Esophagus muscularis mucosa (tissue), 4 donors: ENCODE measurements around the gene EXOC3L4. TPM values are rescaled to one million over a fixed set of nuclear protein-coding genes. Genes with fewer than 3 reads are reported as not detected.

Experiments used
- DNase-seq: peaks from one replicate; pipeline ENCODE4 v3.0.0-alpha.2; 2017; ENCODE audit errors: extremely low spot score
- H3K27ac ChIP-seq, 4 donors: fragments of 200-600 bp; sonication (generic); replicated peaks in 1 of 4; 1 replicate in 3 of 4; 2 replicates in 1 of 4; pipeline ENCODE4 v1.5.1; 2016 to 2019; ENCODE audit warnings: mild to moderate bottlenecking in 1 of 4
- H3K27me3 ChIP-seq, 4 donors: fragments of 200-600 bp; sonication (generic); one replicate each; pipeline versions ENCODE4 v1.5.1 to v1.6.0; 2016 to 2019
- H3K36me3 ChIP-seq, 4 donors: fragments of 200-600 bp; sonication (generic); one replicate each; pipeline ENCODE4 v1.5.1; 2016 to 2019
- H3K4me1 ChIP-seq, 4 donors: fragments of 200-600 bp; sonication (generic); one replicate each; pipeline ENCODE4 v1.5.1; 2016 to 2019
- H3K4me3 ChIP-seq, 4 donors: fragments of 200-600 bp; sonication (generic); 1 replicate in 2 of 4; 2 replicates in 2 of 4; pipeline ENCODE4 v1.5.1; 2016 to 2019; ENCODE audit warnings: mild to moderate bottlenecking in 4 of 4, moderate library complexity in 1 of 4
- H3K9me3 ChIP-seq, 4 donors: fragments of 200-600 bp; sonication (generic); 1 replicate in 3 of 4; 2 replicates in 1 of 4; pipeline ENCODE4 v1.5.1; 2016 to 2019
- EP300 ChIP-seq: sonication (generic); formaldehyde crosslinking; IDR thresholded peaks from one replicate; pipeline ENCODE4 v1.6.1; 2017; ENCODE audit warnings: antibody characterized with exemption
- POLR2A ChIP-seq: fragments of 450-650 bp; IDR thresholded peaks from one replicate; pipeline ENCODE4 v1.6.1; 2017; ENCODE audit warnings: antibody characterized with exemption, moderate library complexity, mild to moderate bottlenecking, low read depth
- POLR2AphosphoS5 ChIP-seq, 2 donors: sonication (generic); formaldehyde crosslinking; IDR thresholded peaks; one replicate each; pipeline ENCODE4 v1.6.1; 2017; ENCODE audit warnings: antibody characterized with exemption in 2 of 2
- WGBS: methylation state at CpG from one replicate; pipeline ENCODE4 v1.1.5; 2018; 5-methylcytosine and 5-hydroxymethylcytosine counted together
- intact Hi-C: fragments of 100-400 bp; cut with DNase I; formaldehyde crosslinking; loops from one replicate; pipeline ENCODE4 v1.15.1; 2023
- total RNA-seq, 4 donors: library from RNA; depleted of rRNA; stranded (reverse); fragments of >200 nt; gene quantifications; one replicate each; pipeline versions ENCODE4 v1.1.0 to v1.2.1, GENCODE V29; 2016
- TF ChIP-seq, protein P1 (sequence below), 3 experiments: fragments of 200-600 bp in 2 of 3; fragments of 450-650 bp in 1 of 3; sonication (generic) in 2 of 3; IDR thresholded peaks; one replicate each; pipeline ENCODE4 v1.5.1; 2017 to 2019; ENCODE audit warnings: antibody characterized with exemption in 3 of 3, mild to moderate bottlenecking in 2 of 3, moderate library complexity in 1 of 3

EXOC3L4 gene
- total RNA-seq, 4 donors from 2014 or later: 0.42 to 2.0 (median 1.2) TPM

GRCh38 chr14:103071544-103072251 lies 22.8 kb upstream of the EXOC3L4 start:
- Histone ChIP-seq H3K36me3 (no peaks in the 10 kb centered on the region), H3K4me1 (peaks cover 34 to 61% (median 48%) of the 10 kb centered on the region in 4 donors), H3K4me3 (no peak overlapping the region), H3K9me3 (no peaks in the 10 kb centered on the region), H3K27ac (peak overlapping the region in 1 of 4 donors; percentile 52), H3K27me3 (peaks cover 0 to 16% (median 0%) of the 10 kb centered on the region in 4 donors)
- no peak for DNase-seq
- TF ChIP-seq, protein P1, sequence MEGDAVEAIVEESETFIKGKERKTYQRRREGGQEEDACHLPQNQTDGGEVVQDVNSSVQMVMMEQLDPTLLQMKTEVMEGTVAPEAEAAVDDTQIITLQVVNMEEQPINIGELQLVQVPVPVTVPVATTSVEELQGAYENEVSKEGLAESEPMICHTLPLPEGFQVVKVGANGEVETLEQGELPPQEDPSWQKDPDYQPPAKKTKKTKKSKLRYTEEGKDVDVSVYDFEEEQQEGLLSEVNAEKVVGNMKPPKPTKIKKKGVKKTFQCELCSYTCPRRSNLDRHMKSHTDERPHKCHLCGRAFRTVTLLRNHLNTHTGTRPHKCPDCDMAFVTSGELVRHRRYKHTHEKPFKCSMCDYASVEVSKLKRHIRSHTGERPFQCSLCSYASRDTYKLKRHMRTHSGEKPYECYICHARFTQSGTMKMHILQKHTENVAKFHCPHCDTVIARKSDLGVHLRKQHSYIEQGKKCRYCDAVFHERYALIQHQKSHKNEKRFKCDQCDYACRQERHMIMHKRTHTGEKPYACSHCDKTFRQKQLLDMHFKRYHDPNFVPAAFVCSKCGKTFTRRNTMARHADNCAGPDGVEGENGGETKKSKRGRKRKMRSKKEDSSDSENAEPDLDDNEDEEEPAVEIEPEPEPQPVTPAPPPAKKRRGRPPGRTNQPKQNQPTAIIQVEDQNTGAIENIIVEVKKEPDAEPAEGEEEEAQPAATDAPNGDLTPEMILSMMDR (IDR thresholded peaks at IDR 0.05): no peak
- no peak for TF ChIP-seq EP300
- TF ChIP-seq POLR2AphosphoS5 (IDR thresholded peaks at IDR 0.05): no peak
- TF ChIP-seq POLR2A: no peak
- intact Hi-C loops: loop anchor here (10.0 kb wide), 1 partner anchor 223 kb away; no protein-coding TSS in a partner anchor
- WGBS: 86% methylated on average over 18 of the region's 32 CpGs

DNA sequence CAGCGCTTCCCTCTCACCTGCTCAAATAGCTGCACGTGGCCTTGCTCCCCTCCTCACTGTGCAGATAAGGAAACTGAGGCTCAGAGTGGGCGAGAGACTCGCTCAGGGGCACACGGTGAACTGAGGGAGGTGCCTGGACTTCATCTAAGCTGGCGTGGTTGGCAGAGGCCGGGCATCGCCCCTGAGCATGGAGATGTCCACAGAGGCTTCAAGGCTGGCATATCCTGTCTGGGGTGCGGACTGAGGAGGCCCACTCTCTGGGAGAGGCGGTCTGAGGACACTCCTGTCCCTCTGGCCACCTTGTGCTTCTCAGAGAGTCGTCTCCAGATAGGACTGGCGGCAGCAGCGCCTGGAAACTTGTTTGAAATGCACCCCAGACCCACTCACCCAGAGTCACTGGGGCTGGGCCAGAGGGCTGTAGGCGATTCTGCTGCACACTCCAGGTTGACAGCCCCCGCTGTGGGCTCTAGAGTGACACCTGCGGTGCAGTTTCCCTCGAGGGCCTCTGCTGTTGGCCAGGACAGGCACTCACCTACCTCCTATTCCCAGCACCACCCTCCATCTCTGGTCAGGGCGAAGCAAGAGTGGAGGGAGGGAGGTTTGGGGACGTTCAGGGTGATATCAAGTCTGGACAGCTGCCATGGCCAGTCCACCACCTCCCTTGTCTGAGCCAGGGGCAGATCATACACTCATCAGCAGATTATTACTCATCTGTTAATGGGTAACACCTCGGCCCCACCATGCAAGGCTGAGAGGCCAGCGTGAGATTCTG lies 21.7 kb upstream of the EXOC3L4 start:
- Histone ChIP-seq H3K36me3 (no peaks in the 10 kb centered on the region), H3K4me3 (no peak overlapping the region), H3K4me1 (peaks cover 34 to 53% (median 44%) of the 10 kb centered on the region in 4 donors), H3K9me3 (no peaks in the 10 kb centered on the region), H3K27ac (no peak overlapping the region), H3K27me3 (peaks cover 0 to 16% (median 0%) of the 10 kb centered on the region in 4 donors)
- 78% methylated on average over 12 of the region's 21 CpGs for WGBS
- peak; percentile 92 for DNase-seq
- intact Hi-C loops: loop anchor here (10.0 kb wide), 1 partner anchor 222 kb away; no protein-coding TSS in a partner anchor
- TF ChIP-seq, protein P1 (IDR thresholded peaks at IDR 0.05): no peak
- TF ChIP-seq POLR2A (no peak), EP300 (no peak), POLR2AphosphoS5 (IDR thresholded peaks at IDR 0.05) (no peak)

- H3K36me3 ChIP-seq: no peaks in the 10 kb centered on the region
- no peak for TF ChIP-seq POLR2A
- TF ChIP-seq POLR2AphosphoS5 (IDR thresholded peaks at IDR 0.05): no peak
- H3K4me1 ChIP-seq: peaks cover 34 to 48% (median 39%) of the 10 kb centered on the region in 4 donors
- intact Hi-C loops: loop anchor here (10.0 kb wide), 1 partner anchor 221 kb away; no protein-coding TSS in a partner anchor
- no peaks in the 10 kb centered on the region for H3K9me3 ChIP-seq
- 84% methylated on average over 14 of the region's 14 CpGs for WGBS
- peaks cover 0 to 15% (median 0%) of the 10 kb centered on the region in 4 donors for H3K27me3 ChIP-seq
- H3K4me3 ChIP-seq: no peak overlapping the region
- peak; percentile 91 for DNase-seq
- H3K27ac ChIP-seq: peak overlapping the region in 1 of 4 donors; percentile 58
These were observed 21.1 kb upstream of the EXOC3L4 start for GRCh38 chr14:103073367-103073875.

DNA sequence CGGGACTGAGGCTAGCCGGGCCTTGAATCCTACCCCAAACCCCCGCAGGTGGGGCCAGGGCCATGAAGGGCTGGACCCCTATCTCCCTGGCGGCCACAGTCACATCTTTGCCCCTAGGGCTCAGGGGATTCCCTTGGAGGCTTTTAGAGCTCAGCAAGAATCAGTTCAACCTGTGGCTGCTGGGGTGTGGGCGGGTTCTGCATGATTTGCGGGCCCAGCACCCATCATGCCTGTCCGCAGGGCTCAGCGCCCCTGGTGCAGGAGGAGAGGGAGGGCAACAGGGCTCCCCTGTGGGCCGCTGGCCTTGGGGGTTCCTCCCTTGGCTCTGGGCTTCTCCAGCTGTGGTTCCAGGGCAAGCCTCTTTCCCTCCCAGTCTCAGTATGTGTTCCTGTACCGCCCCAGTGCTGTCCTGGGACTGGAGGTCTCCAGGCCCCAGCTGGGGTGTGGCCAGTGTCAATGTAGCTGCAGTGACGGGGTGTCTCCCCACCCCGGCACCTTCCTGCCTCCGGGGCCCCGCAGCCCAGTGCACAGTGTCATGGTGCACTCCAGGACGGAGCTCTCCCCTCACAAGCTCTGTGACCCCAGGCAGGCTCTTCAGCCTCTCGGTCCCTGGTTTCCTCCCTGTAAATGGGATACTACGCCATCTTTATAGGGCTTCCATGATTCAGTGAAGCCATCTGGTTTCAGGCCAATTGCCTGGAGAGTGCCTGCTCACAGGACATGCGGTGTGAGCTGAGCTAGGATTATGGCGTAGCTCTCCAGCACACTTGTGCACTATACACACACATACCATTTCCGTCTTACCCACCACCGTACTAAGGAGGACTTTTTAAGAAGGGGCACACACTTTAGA lies 20.4 kb upstream of the EXOC3L4 start:
- Histone ChIP-seq H3K27ac (peak overlapping the region; percentile 58 to 82 (median 75)), H3K27me3 (peaks cover 0 to 18% (median 0%) of the 10 kb centered on the region in 4 donors), H3K36me3 (no peaks in the 10 kb centered on the region), H3K4me1 (peaks cover 34 to 45% (median 38%) of the 10 kb centered on the region in 4 donors), H3K9me3 (no peaks in the 10 kb centered on the region), H3K4me3 (no peak overlapping the region)
- TF ChIP-seq, protein P1 (IDR thresholded peaks at IDR 0.05): no peak
- TF ChIP-seq EP300: no peak
- TF ChIP-seq POLR2A: no peak
- no peak for TF ChIP-seq POLR2AphosphoS5 (IDR thresholded peaks at IDR 0.05)
- DNase-seq: peak; percentile 91
- 80% methylated on average over 12 of the region's 21 CpGs for WGBS
- intact Hi-C loops: loop anchor here (10.0 kb wide), 1 partner anchor 221 kb away; no protein-coding TSS in a partner anchor
